ENCODE data around the gene PCDH9. TPM values are rescaled to one million over a fixed set of nuclear protein-coding genes. Genes with fewer than 3 reads are reported as not detected.

The PCDH9 gene
- total and polyA plus RNA-seq, 2 of the 4 experiments (the other 2 are of a cell fraction) = 2.2 to 10.2 TPM

DNA sequence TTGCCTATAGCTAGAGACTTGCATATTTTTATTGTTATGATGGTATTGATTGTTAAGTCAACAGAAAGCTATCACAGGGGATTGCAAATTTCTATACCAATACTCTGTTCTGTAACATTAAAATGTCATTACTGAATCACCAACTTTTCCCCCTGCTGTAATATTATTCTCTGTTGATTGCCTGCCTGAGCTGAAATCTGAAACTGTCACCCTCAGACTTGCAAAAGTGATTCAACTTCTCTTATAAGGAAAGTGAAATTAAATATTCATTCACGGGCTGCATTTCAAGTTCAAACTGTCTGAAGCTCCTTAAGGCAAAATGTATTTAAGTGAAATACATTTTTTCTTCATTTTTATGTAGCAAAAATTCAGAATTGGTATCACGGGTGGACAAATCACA is 723.2 kb downstream of the PCDH9 start:
- H3K4me2 ChIP-seq (ENCODE audit: low read depth, low read length) = no peak overlapping the region
- no peak overlapping the region for H3K4me3 ChIP-seq (ENCODE audit: insufficient read depth, low read depth, low read length)
- peak; percentile 28 for DNase-seq
- TF ChIP-seq NFE2L2 (IDR thresholded peaks at IDR 0.05; ENCODE audit: low read depth, low read length) (no peak), FOS (IDR thresholded peaks at IDR 0.05; ENCODE audit: low read depth, low read length) (no peak), BHLHE40 (IDR thresholded peaks at IDR 0.05; ENCODE audit: low read depth, low read length) (no peak), POLR2A (IDR thresholded peaks at IDR 0.05; ENCODE audit: low read depth, low read length) (no peak), RCOR1 (IDR thresholded peaks at IDR 0.05; ENCODE audit: insufficient replicate concordance, low read length) (no peak), SMC3 (IDR thresholded peaks at IDR 0.05; ENCODE audit: low read depth, low read length) (no peak), CTCF (conservative IDR thresholded peaks at IDR 0.05; ENCODE audit: low read depth, low read length) (no peak), RFX5 (IDR thresholded peaks at IDR 0.05; ENCODE audit: low read depth, low read length) (no peak), RAD21 (IDR thresholded peaks at IDR 0.05; ENCODE audit: low read length) (no peak), CHD1 (IDR thresholded peaks at IDR 0.05; ENCODE audit: low read depth, low read length) (no peak), MAFK (IDR thresholded peaks at IDR 0.05; ENCODE audit: low read depth, low read length) (no peak), MXI1 (IDR thresholded peaks at IDR 0.05; ENCODE audit: borderline replicate concordance, low read depth, low read length) (no peak), CEBPB (IDR thresholded peaks at IDR 0.05; ENCODE audit: low read depth, low read length) (no peak)
- TF ChIP-seq, protein P1, sequence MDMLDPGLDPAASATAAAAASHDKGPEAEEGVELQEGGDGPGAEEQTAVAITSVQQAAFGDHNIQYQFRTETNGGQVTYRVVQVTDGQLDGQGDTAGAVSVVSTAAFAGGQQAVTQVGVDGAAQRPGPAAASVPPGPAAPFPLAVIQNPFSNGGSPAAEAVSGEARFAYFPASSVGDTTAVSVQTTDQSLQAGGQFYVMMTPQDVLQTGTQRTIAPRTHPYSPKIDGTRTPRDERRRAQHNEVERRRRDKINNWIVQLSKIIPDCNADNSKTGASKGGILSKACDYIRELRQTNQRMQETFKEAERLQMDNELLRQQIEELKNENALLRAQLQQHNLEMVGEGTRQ (IDR thresholded peaks at IDR 0.05; ENCODE audit: low read depth, low read length) = no peak
- TF ChIP-seq, protein P2, sequence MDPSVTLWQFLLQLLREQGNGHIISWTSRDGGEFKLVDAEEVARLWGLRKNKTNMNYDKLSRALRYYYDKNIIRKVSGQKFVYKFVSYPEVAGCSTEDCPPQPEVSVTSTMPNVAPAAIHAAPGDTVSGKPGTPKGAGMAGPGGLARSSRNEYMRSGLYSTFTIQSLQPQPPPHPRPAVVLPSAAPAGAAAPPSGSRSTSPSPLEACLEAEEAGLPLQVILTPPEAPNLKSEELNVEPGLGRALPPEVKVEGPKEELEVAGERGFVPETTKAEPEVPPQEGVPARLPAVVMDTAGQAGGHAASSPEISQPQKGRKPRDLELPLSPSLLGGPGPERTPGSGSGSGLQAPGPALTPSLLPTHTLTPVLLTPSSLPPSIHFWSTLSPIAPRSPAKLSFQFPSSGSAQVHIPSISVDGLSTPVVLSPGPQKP (IDR thresholded peaks at IDR 0.05; ENCODE audit: borderline replicate concordance, low read depth, low read length) = no peak
- dilution Hi-C loops (cut with HindIII; ENCODE audit: low sequenced_read_pairs, unreplicated experiment) (no loop called here), intact Hi-C loops (cut with micrococcal nuclease) (no loop called here), in situ Hi-C loops (cut with MboI; ENCODE audit: low sequenced_read_pairs) (no loop called here)
- H3K27ac ChIP-seq (ENCODE audit: insufficient read depth, low read length) = no peak overlapping the region
- H3K36me3 ChIP-seq (ENCODE audit: control insufficient read depth, insufficient read depth, low read length) = no peaks in the 10 kb centered on the region
- H4K91ac ChIP-seq (ENCODE audit: insufficient read depth, low read depth, low read length) = no peak overlapping the region
- H4K20me1 ChIP-seq (ENCODE audit: insufficient read depth, low read length) = no peaks in the 10 kb centered on the region
- 0 out of 2 replicates have a peak, but pooled peaks have one; percentile 14 for ATAC-seq (ENCODE audit: low read depth)
- H2BK15ac ChIP-seq (ENCODE audit: low read depth, low read length) = no peak overlapping the region
- H2AK9ac ChIP-seq (replicated peaks; ENCODE audit: low read depth, low read length, poor library complexity) = no peak overlapping the region
- H3K18ac ChIP-seq (ENCODE audit: low read depth, low read length) = no peak overlapping the region
- no peaks in the 10 kb centered on the region for H3K9me1 ChIP-seq (ENCODE audit: insufficient read depth, low read length)
- H2AFZ ChIP-seq (replicated peaks; ENCODE audit: low read length, poor library complexity) = no peak overlapping the region
- H3K9me3 ChIP-seq (ENCODE audit: control insufficient read depth, insufficient read depth, low read length) = no peaks in the 10 kb centered on the region
- no peak overlapping the region for H3K9ac ChIP-seq (ENCODE audit: low read depth, low read length)
- H3K14ac ChIP-seq (replicated peaks; ENCODE audit: low read depth, low read length) = no peak overlapping the region
- ChIA-PET POLR2A (ENCODE audit: unreplicated experiment) (no interaction called here), CTCF (no interaction called here)
- H4K5ac ChIP-seq (ENCODE audit: low read depth, low read length) = no peak overlapping the region
- H2AK5ac ChIP-seq (ENCODE audit: low read depth, low read length) = no peak overlapping the region
- no TSS peak for BruUV-seq (replicated peaks)
- no peak overlapping the region for H3K23ac ChIP-seq (ENCODE audit: low read depth, low read length)
- H2BK20ac ChIP-seq (ENCODE audit: low read depth, low read length) = no peak overlapping the region
- no peak overlapping the region for H4K8ac ChIP-seq (ENCODE audit: low read depth in 2 of 2, low read length in 2 of 2)
- no peaks in the 10 kb centered on the region; the same call in 1 of the 2 replicates for H3K4me1 ChIP-seq (ENCODE audit: control insufficient read depth, insufficient read depth, low read length)
- H2BK5ac ChIP-seq (ENCODE audit: low read depth, low read length, poor library complexity, severe bottlenecking) = no peak overlapping the region
- H2BK120ac ChIP-seq (ENCODE audit: low read depth, low read length) = no peak overlapping the region
- no peaks in the 10 kb centered on the region for H3K27me3 ChIP-seq (ENCODE audit: control insufficient read depth, insufficient read depth, low read length)
- H3K79me1 ChIP-seq (ENCODE audit: low read depth in 1 of 2, low read length in 2 of 2) = no peaks in the 10 kb centered on the region
- H3K56ac ChIP-seq (ENCODE audit: extremely low read depth, insufficient read depth, low read length) = no peak overlapping the region
- H3K4ac ChIP-seq (ENCODE audit: low read depth, low read length) = no peak overlapping the region
- no CpG with 5 or more reads among the region's 2 CpGs for WGBS, 2 experiments (ENCODE audit: extremely low coverage in 2 of 2, insufficient read length in 1 of 2)

Measured in IMR-90 (cell line).